Measurements from ENCODE around the gene RGMA.

- TF ChIP-seq GATA2 (IDR thresholded peaks at IDR 0.05; ENCODE audit: low read depth, low read length) (no peak), GATA3 (IDR thresholded peaks at IDR 0.05; ENCODE audit: low read depth, low read length) (no peak)
Observed at GRCh38 chr15:93068581-93069199, 20.3 kb downstream of the RGMA start.

Measured in SH-SY5Y (cell line).